Occipital lobe (tissue), 2 donors: Measurements from ENCODE around the gene DOK5. TPM values are rescaled to one million over a fixed set of nuclear protein-coding genes. Genes with fewer than 3 reads are reported as not detected.

Experiments used
- DNase-seq: peaks from one replicate; lab custom pipeline; 2025; lab: John Stamatoyannopoulos, UW
- total RNA-seq: library from RNA; depleted of rRNA; stranded (reverse); fragments of >200 nt; gene quantifications from one replicate; pipeline ENCODE4 v1.2.3, GENCODE V29; 2014

DOK5 gene
- total RNA-seq, 1 donor from 2014 or later = 350 TPM

DNA sequence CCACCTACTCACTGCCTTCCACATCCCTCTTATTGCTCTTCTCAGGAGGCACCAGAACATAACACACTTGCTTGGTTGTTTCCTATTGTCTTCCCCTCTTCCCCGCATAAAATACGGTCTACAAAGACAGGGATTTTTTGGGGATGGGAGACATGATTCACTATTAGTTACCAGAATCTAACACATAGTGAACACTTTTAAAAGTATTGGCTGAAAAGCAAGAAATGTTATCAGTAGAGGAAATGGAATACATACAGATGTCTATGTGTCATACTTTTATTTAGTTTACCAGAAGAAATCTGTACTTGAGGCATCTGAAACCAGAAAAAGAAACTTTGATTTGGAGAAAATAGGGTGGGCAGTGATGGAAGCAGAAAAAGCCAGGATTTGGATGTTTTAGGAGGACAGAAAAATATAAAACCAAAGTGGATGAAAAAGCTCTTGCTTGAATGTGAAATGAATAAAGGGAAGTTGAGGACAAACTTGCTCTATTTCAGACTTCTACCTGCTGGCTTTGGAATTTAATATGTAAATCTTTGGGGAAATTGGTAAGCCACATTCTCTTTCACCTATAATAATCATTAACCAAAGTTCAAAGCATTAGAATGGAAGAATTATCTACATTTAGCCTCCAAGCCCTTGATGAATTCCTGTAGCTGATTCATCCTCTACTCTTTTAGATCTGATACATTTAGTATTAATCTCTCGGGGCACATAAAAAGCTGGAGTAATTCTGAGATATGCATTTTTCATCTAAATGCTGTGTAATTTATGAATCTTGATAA lies 82.6 kb downstream of the DOK5 start:
- DNase-seq = no peak

DNA sequence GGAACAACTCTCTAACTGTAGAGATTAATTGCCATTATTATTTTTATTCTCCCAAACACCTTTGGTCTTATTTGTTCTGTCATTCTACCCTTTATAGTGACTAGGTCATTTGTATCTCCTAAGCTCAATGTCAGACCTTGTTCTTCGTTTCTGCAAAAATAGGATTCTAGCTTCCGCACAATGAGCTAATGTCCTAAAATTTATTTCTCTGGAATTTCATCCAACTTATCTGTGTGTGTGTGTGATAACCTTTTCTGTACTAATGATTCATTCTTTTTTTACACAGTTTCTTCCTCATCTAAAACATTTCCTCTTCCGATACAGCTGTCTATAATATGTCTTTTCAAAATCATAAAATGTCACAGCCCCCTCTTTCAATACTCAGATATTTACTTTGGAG lies 84.5 kb downstream of the DOK5 start:
- no peak for DNase-seq

DNA sequence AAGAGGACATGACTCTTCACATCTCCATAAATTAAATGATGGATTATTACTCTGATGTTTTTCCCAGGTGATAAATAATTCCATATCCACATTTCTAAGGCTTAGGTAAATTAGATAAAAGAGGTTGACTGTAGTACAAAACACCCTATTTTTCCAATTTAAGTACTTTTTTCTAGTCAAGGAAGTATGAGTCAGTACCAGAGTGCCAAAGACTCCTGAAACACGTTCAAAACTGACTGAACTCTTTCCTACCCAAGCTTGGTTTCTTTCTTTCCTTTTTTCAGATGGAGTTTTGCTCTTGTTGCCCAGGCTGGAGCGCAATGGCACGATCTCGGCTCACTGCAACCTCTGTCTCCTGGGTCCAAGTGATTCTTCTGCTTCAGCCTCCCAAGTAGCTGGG lies 85.0 kb downstream of the DOK5 start:
- DNase-seq = no peak

- no peak for DNase-seq
These were observed 89.9 kb downstream of the DOK5 start for GRCh38 chr20:54565255-54565654.

- no peak for DNase-seq
These were observed 90.8 kb downstream of the DOK5 start for GRCh38 chr20:54566031-54566688.

GRCh38 chr20:54570561-54570960 lies 95.2 kb downstream of the DOK5 start:
- DNase-seq = no peak

DNA sequence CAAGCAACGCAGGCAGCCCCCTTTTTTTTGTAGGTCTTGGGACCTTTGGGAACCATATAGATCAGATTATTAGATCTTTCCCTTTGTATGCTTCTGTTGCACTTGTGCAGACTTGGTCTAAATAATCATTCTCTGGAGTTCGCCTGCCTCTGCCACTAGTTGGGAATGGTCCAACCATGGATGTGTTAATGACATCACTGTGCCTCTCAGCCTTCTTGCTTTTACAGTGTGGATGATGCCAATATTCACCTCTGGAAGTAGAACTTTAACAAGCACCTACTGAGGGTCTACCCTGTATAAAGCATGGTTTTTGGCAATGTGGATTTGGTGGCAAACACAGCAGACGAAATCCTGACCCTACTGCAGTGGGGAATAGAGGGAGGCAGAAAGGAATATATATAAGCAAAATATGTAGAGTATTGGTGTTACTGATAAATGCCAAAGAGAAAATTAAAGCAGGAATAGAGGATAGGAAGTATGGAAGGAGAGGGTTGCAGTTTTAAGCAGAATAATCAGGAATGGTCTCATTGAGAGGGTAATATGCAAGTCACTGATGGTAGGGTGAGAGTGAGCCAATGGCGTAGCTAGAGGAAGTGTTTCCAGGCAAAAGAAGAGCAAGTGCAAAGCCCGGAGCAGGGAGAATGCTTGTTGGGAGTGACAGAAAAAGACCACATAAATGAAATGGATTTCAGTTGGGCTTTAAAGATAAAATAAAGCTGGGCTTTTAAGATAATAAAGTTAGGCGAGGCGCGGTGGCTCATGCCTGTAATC lies 97.5 kb downstream of the DOK5 start:
- DNase-seq = no peak

- peak; percentile 4 for DNase-seq
These were observed 98.4 kb downstream of the DOK5 start for GRCh38 chr20:54573838-54574237.

DNA sequence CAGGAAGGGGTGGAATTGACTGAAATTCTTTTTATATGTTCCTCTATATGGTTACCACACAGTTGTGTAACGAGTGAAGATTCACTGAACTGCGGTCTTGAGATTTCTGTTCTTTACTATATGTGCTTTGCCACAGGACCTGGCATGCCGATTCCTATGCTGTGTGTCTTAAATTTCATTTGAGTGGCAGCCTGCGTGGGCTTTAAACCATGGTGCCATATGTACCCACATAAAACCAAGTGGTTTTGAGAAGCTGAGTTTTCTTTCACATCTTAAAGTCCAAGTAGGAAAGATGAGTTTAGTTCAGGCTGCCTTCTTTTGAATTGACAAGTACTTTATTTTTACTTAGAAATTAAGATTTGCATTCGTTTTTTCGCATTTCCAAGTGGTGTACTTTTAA lies 101.1 kb downstream of the DOK5 start:
- DNase-seq = no peak

DNA sequence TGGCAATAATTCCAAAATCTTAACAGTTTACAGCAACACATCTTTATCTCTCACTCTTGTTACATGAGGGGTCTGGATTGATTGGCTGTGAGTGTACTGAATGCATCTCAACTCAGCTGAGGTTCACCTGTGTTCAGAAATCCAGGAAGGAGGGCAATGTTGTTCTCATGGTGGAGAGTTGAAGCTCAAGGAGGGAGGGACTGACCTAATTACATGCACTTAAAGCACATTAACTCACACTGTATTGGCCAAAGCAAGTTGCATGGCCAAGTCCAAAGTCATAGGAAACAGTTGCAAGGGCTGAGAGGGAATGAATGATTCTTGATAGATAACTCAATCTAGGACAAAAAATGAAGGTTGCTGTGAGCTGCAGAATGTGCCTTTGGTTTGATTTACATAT lies 102.2 kb downstream of the DOK5 start:
- no peak for DNase-seq

DNA sequence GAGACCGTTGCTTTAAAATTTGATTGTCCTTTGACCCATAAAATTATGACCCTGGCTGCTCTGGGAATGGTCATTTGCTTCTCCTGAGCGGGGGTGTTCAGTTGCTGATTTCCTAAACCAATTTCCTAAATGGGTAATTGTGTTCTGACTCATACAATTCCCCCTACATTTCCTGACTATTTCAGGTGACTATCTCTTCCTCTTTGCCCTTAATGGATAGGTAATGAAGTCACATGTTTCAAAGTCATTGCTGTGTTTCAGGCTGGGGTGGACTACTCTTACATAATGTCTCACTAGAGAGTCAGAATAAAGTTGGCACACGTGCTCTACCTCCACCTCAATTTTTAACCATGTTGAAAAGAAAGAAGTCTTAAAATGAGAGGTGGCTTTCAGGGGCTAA lies 109.8 kb downstream of the DOK5 start:
- DNase-seq = no peak

DNA sequence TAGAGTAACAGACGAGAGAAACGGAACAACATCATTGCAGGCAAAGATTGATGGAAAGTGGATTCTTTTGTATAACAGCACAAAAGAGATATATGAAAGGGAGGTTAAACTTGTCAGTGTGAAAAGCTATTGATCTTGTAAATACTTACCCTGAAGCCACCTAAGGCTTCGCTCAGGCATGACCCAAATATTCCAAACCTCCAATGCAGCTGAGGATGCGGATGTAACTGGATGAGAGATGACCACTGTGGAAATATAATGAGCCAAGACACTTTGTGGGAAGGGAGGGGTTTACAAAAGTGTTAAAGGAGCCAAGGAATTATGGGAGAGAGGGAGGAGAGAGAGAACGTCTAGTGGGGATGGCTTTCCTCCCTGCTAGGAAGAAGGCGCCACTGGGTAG lies 112.0 kb downstream of the DOK5 start:
- DNase-seq = no peak

DNA sequence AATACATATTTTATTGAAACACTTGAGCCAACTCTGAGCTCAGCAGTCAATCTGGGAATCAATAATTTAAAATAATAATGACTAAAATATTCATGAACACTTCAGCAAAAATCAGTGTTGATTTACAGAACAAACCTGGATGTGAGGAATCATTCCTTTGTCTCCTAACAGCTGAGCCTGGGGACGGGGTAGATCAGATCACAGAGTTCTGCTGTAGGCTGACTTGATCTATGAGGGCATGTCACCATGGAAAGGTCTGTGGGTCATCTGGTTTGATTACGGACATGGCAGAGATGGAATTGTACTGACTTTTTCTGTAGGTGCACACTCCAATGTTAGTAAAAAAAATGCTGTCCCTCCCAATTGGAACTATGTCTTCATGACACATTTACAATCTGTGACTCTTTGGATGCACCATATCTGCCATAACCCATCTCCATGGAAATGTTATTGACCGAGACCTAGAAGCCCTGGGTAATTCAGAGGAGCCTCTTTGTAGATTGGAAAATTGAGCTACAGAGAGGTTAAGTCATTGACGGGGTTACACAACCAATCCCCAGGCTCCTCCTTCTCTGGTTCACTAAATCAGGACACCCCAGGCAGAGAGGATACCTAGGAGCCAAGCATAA lies 114.1 kb downstream of the DOK5 start:
- DNase-seq = no peak

DNA sequence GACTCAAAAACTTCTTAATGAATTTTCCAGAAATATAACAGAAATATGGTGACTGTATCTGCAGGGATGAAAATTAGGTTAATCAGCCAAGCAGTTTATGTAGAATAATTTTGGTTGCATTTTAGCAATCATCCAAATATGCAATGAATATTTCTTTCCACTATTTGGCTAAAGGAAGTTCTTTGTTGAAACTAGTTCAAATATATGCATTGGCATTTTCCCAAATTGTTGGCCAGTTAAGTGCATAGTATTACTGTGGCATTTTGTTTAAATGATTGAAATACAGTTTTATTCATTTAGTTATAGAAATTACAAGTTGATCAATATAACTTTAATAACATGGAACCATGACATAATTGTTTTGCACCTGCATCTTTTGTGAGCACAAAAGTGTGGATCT lies 115.5 kb downstream of the DOK5 start:
- DNase-seq = no peak

GRCh38 chr20:54596651-54597050 lies 121.3 kb downstream of the DOK5 start:
- DNase-seq = no peak

GRCh38 chr20:54598352-54598751 lies 123.0 kb downstream of the DOK5 start:
- no peak for DNase-seq

DNA sequence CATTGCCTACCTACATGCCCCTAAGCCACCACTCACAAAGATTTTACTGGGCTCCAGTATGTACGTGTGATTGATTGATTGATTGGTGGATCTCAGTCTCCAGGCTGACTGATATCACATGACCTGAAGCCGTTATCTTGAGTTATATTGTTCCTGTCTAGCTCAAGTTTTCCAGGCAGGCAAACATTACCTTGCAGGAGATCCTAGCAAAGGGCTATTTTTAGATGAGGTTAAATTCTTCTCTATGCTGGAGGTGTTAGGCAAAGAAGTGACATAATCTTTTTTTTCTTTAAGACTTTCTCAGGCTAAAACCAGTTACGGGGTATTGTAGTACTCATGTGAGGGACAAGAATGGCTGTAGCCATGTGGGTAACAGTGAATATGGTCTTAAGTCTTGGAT lies 125.2 kb downstream of the DOK5 start:
- no peak for DNase-seq

DNA sequence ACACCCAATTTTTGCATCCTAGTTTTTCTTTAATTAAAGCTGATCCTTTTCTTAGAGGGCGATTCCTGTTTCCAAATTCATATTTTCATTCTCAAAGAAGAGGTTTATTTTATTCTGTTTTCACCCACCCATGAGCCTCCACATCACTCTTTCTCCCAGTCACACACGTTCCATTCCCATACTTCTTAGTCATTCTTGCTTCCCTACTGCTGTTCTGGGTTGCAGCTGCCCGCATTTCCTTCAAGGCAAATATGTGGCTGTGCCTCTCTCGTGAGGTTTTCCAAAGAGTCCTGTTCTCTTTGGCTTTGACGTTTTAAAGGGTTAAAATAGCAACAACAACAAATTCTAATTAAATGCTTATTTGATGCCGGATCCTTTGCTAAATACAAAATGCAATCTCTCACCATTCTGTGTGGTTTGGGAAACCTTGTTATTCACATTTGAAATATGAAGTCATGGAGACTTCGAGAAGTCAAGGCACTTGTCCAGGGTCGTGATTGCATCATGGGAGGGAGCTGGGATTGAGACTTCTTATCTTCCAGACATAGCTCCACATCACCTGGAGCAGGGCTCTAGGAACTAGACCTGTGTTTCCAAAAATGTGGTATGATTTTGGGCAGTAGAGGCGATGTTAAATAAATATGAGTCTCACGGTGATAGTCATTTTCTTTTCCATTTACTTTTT lies 126.6 kb downstream of the DOK5 start:
- no peak for DNase-seq

DNA sequence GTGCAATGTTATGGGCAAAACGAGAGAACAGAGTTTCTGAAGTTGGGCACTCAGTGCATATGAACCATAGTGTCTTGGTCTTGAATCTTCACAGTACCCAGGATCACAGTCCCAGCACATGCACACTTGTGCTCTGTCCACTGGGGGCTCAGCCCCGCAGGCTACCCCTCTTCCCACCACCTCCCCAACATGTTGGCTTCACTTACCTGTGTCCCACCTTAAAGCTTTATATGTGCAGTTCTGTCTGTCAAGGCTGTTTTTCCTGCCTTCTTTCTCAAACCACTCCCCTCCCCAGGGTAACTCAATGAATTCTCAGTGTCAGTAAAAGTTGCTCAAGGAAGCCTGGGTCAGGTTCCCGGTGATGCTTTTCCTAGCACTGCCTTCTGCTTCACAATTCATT lies 129.9 kb downstream of the DOK5 start:
- no peak for DNase-seq

- no peak for DNase-seq
These were observed 131.0 kb downstream of the DOK5 start for GRCh38 chr20:54606380-54606779.

GRCh38 chr20:54608039-54608745 lies 132.8 kb downstream of the DOK5 start:
- DNase-seq = no peak
